ENCODE data around the gene ABCC5. TPM values are rescaled to one million over a fixed set of nuclear protein-coding genes. Genes with fewer than 3 reads are reported as not detected.

Gene ABCC5
- total and polyA plus RNA-seq, 5 donors from 2014 or later: 12.4 to 27.1 (median 14.1) TPM

Other genes starting within 250 kb of the ABCC5 start
- 1.9 TPM for gene MAP6D1, start 192.3 kb downstream of the ABCC5 start, total RNA-seq
- under 1 TPM in 3 of 4 donors, not detected in 1; 0.36 to 0.67 (median 0.55) TPM for gene MAP6D1, start 192.3 kb downstream of the ABCC5 start, polyA plus RNA-seq
- gene PARL, start 133.0 kb downstream of the ABCC5 start, total RNA-seq: 45.6 TPM
- 100 to 1,000 TPM; 101 to 119 (median 116) TPM for gene PARL, start 133.0 kb downstream of the ABCC5 start, polyA plus RNA-seq
- not detected for gene HTR3D, start 13.9 kb upstream of the ABCC5 start, total RNA-seq
- gene HTR3D, start 13.9 kb upstream of the ABCC5 start, polyA plus RNA-seq: not detected
- gene HTR3C, start 35.2 kb upstream of the ABCC5 start, total RNA-seq: not detected
- gene HTR3C, start 35.2 kb upstream of the ABCC5 start, polyA plus RNA-seq: not detected
- not detected for gene HTR3E, start 79.2 kb upstream of the ABCC5 start, total RNA-seq
- not detected for gene HTR3E, start 79.2 kb upstream of the ABCC5 start, polyA plus RNA-seq
- 51.0 TPM for gene EIF2B5, start 117.5 kb upstream of the ABCC5 start, total RNA-seq
- gene EIF2B5, start 117.5 kb upstream of the ABCC5 start, polyA plus RNA-seq: 10 to 100 TPM; 50.6 to 60.1 (median 55.3) TPM
- 36.2 TPM for gene DVL3, start 137.5 kb upstream of the ABCC5 start, total RNA-seq
- 10 to 100 TPM in 1 of 4 donors, 1 to 10 TPM in 3; 4.1 to 11.0 (median 5.9) TPM for gene DVL3, start 137.5 kb upstream of the ABCC5 start, polyA plus RNA-seq
- 150 TPM for gene AP2M1, start 157.0 kb upstream of the ABCC5 start, total RNA-seq
- gene AP2M1, start 157.0 kb upstream of the ABCC5 start, polyA plus RNA-seq: 100 to 1,000 TPM; 232 to 294 (median 248) TPM
- gene ABCF3, start 168.3 kb upstream of the ABCC5 start, total RNA-seq: 128 TPM
- 10 to 100 TPM; 38.6 to 51.4 (median 40.5) TPM for gene ABCF3, start 168.3 kb upstream of the ABCC5 start, polyA plus RNA-seq
- gene VWA5B2, start 211.7 kb upstream of the ABCC5 start, total RNA-seq: not detected
- gene VWA5B2, start 211.7 kb upstream of the ABCC5 start, polyA plus RNA-seq: under 1 TPM in 1 of 4 donors, not detected in 3; 0.74 TPM
- gene ALG3, start 231.1 kb upstream of the ABCC5 start, total RNA-seq: 22.6 TPM
- 10 to 100 TPM; 49.6 to 64.0 (median 56.8) TPM for gene ALG3, start 231.1 kb upstream of the ABCC5 start, polyA plus RNA-seq
- 0.84 TPM for gene EEF1AKMT4, start 231.8 kb upstream of the ABCC5 start, total RNA-seq
- gene EEF1AKMT4, start 231.8 kb upstream of the ABCC5 start, polyA plus RNA-seq: 1 to 10 TPM; 5.1 to 7.5 (median 5.7) TPM
- 0.37 TPM for gene CAMK2N2, start 243.7 kb upstream of the ABCC5 start, total RNA-seq
- not detected for gene CAMK2N2, start 243.7 kb upstream of the ABCC5 start, polyA plus RNA-seq